Endometrial microvascular endothelial cells (primary cell): ENCODE results near the gene FAM118A. TPM values are rescaled to one million over a fixed set of nuclear protein-coding genes. Genes with fewer than 3 reads are reported as not detected.

Source experiments
- in situ Hi-C: cut with HindIII; loops from 2 replicates; pipeline ENCODE4 v1.10.0; 2017; ENCODE audit warnings: low sequenced_read_pairs, low pct_unique_long_range_greater_than_20kb; ENCODE audit errors: inconsistent ontology term
- total RNA-seq: library from RNA; depleted of rRNA; stranded (reverse); fragments of >200 nt; gene quantifications from one replicate; pipeline ENCODE4 v1.2.3, GENCODE V29; 2015; ENCODE audit errors: inconsistent ontology term

Gene FAM118A
- total RNA-seq, 1 donor from 2014 or later = 15.3 TPM

DNA sequence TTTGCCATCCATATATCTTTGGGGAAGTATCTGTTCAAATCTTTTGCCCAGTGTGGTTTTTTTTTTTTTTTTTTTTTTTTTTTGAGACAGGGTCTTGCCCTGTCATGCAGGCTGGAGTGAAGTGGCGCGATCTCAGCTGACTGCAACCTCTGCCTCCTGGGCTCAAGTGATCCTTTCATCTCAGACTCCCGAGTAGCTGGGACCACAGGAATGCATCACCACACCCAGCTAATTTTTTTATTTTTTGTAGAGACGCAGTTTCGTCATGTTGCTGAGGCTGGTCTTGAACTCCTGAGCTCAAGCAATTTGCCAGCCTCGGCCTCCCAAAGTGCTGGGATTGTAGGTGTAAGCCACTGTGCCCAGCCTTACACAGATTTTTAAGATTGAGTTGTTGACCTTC, 4.8 kb upstream of the FAM118A start:
- in situ Hi-C loops = no loop called here

- in situ Hi-C loops = no loop called here
Measured at GRCh38 chr22:45305456-45306075, 4.2 kb upstream of the FAM118A start.

DNA sequence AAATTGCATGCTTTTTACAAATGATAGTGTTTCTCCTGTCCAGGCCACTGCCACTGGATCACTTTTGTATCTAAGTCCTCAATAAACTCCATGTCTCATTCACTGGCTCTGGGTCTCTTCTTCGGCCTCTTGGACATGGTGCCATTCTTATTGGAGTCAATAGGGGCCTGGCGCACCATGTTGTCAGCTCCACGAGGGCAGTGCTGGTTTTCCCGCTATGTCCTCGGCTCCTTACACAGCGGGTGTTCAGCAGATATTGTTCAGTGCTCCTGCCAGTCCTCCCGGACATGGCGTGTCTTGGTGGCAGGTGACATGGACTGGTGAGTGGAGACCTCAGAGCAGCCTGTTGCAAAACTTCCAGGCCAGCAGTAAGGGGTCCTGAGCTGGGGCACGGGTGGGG, 3.6 kb upstream of the FAM118A start:
- in situ Hi-C loops = no loop called here

DNA sequence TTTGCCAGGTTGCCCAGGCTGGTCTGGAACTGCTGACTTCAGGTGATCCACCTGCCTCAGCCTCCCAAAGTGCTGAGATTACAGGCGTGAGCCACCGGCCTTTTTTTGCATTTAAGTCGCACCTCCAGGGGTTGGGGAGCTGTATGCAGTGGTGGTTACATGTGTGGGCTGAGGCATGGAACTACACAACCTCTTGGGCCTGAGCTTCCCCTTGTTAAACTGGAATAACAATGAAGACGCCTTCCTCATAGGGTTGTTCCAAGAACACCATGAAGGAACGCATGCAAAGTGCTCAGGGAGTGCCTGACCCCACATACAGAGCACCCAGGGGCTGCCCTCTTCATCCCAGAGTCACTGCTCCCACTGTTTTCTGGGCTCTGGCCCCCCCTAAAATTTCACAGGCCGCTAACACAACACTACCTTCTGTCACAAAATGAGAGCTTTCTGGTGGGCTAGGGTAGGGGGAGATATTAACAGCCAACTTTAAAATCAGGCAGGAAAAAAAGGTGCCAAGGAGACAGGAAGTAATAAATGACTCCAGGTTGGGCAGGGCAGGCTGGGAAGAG, 1.3 kb upstream of the FAM118A start:
- in situ Hi-C loops = no loop called here

GRCh38 chr22:45308957-45309421, 745 bp upstream of the FAM118A start:
- in situ Hi-C loops = no loop called here

GRCh38 chr22:45310331-45310976, 720 bp downstream of the FAM118A start:
- in situ Hi-C loops = no loop called here

- in situ Hi-C loops = no loop called here
Measured at GRCh38 chr22:45310977-45311531, 1.3 kb downstream of the FAM118A start.

GRCh38 chr22:45312415-45312814, 2.7 kb downstream of the FAM118A start:
- in situ Hi-C loops = no loop called here

DNA sequence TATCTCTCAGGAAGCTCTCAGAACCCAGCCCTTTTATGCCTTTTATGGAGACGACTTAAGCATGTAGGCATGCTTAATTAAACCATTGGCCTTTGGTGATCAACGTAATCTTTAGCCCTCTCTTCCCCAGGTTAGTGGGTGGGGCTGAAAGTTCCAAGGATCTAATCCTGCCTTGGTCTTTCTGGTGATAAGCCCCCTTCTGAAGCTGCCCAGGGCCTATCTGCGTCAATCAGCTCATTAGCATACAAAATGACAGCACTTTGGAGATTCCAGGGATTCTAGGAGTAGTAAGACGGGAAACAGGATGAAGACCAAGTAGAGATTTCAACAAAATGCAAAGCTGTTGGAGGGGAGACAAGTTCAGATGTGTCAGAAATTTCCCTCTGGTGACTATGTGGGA, 3.1 kb downstream of the FAM118A start:
- in situ Hi-C loops = no loop called here

GRCh38 chr22:45314054-45314721, 4.5 kb downstream of the FAM118A start:
- in situ Hi-C loops = no loop called here

DNA sequence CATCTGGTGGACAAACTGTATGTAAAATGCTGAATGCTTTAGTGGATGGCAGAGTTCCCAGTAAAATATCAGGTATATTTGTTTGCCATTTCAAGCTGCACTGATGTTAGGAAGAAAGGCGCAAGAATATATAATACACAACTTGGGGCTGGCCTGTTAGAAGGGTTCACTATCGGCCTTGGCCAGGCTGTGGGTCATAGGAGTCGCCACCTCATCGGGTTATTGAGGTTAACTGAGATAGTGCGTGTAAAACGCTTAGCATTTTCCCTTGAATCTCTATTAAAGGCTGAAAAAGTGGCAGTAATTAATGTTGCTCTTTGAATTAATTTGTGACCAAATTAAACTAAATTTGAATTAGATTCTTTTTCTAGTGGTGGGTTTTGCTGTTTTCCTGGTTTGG, 5.1 kb downstream of the FAM118A start:
- in situ Hi-C loops = no loop called here

- in situ Hi-C loops = no loop called here
Measured at GRCh38 chr22:45316796-45317526, 7.2 kb downstream of the FAM118A start.

DNA sequence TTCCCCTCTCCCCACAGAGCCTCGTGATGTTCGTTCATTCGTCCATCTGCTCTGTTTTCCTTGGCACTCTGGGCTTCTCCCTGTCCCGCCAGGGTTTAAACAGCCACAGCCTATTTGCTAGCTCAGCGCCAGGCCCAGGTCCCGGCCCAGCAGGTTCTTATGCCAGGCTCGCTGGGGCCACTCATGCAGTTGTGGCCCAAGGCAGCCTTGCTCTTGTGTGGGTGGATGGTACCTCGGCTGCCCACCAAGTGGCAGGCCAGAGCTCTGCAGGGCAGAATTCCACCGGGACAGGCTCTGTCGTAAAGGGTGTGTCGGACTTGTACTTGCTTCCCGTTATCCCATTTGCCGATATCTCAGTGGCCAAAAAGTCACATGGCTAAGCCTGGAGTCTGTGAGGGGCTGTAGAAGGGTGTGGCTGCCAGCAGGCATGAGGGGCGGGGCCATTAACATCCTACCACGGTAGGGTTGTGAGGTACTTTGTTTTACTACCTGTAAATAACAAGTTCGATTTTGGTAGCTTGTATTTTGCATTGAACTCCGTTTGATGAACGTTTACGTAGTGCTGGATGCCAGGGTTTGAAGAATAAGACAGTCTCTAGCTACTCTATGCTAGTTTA, 7.9 kb downstream of the FAM118A start:
- in situ Hi-C loops = no loop called here

DNA sequence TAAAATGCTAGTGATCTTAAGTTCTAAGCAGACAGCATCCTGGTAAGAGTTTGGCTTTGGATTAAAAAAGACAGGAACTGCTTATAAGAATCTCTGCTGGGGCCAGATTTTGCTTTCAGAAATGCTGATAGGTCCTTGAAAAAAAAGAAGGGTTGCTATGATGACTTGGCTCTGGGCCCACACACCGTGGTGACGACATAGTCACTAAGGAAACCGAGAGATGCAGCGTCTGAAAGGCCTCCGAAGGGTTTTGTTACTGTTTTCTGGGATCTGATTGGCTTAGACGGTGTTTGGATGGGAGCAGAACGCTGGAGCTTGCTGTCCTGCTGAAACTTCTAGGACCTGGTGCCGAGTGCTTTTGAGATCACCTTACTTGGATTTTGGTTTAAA, 8.4 kb downstream of the FAM118A start:
- in situ Hi-C loops = no loop called here

DNA sequence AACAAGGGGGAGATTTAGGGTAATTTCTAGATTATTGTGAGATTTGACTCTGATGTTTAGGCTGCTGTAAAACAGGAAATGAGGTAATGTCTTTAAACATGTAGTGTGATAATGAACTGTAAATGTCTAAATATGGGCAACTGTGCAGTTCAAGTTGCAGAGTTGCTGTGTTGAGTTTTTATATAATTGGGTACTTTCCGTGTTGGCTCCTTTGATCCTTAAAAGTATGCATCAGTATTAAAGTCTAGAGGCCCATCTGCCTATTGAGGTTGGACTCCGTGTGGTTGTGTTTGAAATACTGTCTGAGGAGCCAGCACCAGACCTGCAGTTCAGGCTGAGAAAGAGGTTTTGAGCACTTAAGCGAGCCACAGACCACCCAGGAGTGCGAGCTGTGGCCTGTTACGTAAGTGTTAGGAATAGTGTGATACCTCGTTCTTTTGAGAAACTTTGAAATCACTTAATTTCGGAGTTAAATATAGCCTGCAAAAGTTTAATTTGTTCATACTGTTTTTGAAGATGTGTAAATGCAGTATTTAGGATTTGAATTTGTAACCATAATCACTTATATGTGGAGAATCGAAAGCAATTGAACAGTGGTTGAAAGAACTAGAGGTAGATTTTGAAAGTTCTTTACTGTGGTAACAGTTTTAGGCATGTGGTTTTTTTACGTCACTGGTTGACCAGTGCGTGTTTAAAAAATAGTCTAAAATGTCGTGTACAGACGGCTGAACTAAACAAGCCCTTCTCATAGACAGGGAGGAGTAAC, 9.0 kb downstream of the FAM118A start:
- in situ Hi-C loops = no loop called here

GRCh38 chr22:45319324-45319685, 9.6 kb downstream of the FAM118A start:
- in situ Hi-C loops = no loop called here

- in situ Hi-C loops = no loop called here
Measured at GRCh38 chr22:45320357-45320976, 10.7 kb downstream of the FAM118A start.

DNA sequence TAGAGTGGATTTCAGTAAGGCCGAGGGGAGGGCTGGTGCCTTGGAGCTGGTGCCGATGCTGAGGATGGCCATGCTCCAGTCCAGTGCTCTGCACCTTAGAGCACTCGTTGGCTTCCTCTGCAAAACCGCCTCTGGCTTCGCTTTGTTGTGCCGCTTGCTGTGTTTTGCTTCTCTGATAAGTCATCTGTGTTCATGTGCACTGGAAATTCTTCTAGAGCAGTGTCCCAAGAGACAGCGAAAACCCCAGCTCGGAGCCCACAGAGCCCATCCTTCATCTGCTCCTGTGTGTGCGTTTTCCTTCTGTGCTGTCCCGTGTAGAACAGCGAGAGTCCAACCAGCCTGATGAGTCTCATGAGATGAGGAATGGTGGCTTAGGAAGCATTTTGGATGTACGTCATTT, 12.1 kb downstream of the FAM118A start:
- in situ Hi-C loops = no loop called here
